ENCODE data around the gene UCN2. TPM values are rescaled to one million over a fixed set of nuclear protein-coding genes. Genes with fewer than 3 reads are reported as not detected.
"Not testable (repeated sequence)": the region's sequence is repeated elsewhere in the genome, so short reads cannot be mapped to it uniquely, and the experiment has no call there.

Gene UCN2
- total RNA-seq, 4 donors from 2014 or later = 0.19 TPM; not detected in 3

DNA sequence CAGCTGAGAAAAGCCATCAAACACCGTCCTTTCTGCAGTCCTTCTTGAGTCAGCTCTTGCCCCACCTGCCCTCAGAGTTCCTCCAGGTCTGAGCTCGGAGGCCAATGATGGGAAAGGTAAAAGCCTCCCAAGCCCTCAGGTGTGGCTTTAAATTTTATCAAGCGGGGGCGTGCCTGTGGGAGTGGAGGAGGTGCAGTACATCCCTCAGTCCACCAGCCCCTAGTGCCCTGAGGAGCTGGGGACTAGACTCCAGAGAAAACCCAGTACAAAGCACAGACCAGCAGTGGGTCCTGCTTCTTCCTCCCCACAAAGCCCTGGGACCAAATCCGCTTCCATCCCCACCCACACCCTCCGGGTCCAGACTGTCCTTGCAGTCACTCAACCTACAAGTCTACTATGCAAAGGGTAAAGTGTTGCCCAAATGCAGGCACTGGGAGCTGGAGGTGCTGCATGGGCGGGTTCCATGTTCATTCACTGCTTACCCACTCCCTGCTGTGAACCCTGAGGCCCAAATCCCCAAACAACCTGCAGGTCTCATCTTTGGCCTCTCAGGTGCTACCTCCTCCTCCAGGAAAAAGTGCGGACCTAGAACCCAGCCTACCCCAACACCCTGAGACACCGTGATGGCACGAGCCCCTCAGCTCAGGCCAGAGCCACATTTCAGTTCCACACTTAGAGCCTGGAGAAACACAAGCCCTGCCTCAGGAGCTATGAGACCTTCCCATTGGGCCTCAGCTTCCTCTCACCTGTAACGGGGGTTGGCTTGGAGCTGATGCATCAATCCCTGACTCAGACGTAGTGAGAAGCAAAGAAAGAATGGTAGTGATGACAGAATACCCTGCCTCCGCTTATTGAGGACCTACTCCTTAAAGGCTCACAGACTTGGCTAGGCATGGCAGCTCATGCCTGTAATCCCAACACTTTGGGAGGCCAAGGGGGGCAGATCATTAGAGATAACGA, 9.4 kb downstream of the UCN2 start:
- Histone ChIP-seq H3K4me1 (peaks cover 0 to 41% (median 6%) of the 10 kb centered on the region in 3 donors), H3K4me3 (no peak overlapping the region), H3K27ac (no peak overlapping the region), H3K9me3 (no peaks in the 10 kb centered on the region), H3K36me3 (peaks cover 0 to 8% of the 10 kb centered on the region in 2 donors), H3K27me3 (no peaks in the 10 kb centered on the region)
- ATAC-seq = no peak
- WGBS, 2 donors (ENCODE audit: low coverage in 1 of 2) = 71 to 92% methylated on average over 2 to 9 of the region's 14 CpGs
- TF ChIP-seq POLR2AphosphoS5 (IDR thresholded peaks at IDR 0.05) = no peak
- no peak for TF ChIP-seq POLR2A (IDR thresholded peaks at IDR 0.05)
- TF ChIP-seq, protein P1, sequence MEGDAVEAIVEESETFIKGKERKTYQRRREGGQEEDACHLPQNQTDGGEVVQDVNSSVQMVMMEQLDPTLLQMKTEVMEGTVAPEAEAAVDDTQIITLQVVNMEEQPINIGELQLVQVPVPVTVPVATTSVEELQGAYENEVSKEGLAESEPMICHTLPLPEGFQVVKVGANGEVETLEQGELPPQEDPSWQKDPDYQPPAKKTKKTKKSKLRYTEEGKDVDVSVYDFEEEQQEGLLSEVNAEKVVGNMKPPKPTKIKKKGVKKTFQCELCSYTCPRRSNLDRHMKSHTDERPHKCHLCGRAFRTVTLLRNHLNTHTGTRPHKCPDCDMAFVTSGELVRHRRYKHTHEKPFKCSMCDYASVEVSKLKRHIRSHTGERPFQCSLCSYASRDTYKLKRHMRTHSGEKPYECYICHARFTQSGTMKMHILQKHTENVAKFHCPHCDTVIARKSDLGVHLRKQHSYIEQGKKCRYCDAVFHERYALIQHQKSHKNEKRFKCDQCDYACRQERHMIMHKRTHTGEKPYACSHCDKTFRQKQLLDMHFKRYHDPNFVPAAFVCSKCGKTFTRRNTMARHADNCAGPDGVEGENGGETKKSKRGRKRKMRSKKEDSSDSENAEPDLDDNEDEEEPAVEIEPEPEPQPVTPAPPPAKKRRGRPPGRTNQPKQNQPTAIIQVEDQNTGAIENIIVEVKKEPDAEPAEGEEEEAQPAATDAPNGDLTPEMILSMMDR (IDR thresholded peaks at IDR 0.05) = no peak
- TF ChIP-seq EP300 (IDR thresholded peaks at IDR 0.05) = no peak

DNA sequence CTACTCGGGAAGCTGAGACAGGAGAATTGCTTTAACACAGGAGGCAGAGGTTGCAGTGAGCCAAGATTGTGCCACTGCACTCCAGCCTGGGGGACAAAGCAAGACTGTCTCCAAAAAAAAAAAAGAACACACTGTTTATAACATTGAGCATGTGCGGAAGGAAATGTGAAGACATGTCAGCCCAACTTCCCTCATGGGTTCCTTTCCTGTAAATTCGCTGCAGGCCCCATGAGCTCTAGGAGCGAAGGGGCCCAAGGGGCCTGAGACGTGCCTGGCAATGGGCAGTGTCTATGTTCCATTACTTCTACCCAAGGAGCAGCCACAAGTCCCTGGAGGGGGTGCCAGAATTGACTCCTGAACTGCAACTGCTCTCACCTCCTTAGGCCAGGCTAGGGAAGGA, 10.2 kb downstream of the UCN2 start:
- H3K4me1 ChIP-seq = peaks cover 0 to 41% (median 6%) of the 10 kb centered on the region in 3 donors
- WGBS, 2 donors (ENCODE audit: low coverage in 1 of 2) = 60 to 87% methylated on average over 1 to 5 of the region's 5 CpGs
- no peaks in the 10 kb centered on the region for H3K27me3 ChIP-seq
- no peak for ATAC-seq
- no peak overlapping the region for H3K4me3 ChIP-seq
- no peaks in the 10 kb centered on the region for H3K9me3 ChIP-seq
- no peak overlapping the region for H3K27ac ChIP-seq
- peaks cover 0 to 8% of the 10 kb centered on the region in 2 donors for H3K36me3 ChIP-seq
- TF ChIP-seq, protein P1 (IDR thresholded peaks at IDR 0.05) = no peak
- TF ChIP-seq POLR2A (IDR thresholded peaks at IDR 0.05) (no peak), POLR2AphosphoS5 (IDR thresholded peaks at IDR 0.05) (no peak), EP300 (IDR thresholded peaks at IDR 0.05) (no peak)

DNA sequence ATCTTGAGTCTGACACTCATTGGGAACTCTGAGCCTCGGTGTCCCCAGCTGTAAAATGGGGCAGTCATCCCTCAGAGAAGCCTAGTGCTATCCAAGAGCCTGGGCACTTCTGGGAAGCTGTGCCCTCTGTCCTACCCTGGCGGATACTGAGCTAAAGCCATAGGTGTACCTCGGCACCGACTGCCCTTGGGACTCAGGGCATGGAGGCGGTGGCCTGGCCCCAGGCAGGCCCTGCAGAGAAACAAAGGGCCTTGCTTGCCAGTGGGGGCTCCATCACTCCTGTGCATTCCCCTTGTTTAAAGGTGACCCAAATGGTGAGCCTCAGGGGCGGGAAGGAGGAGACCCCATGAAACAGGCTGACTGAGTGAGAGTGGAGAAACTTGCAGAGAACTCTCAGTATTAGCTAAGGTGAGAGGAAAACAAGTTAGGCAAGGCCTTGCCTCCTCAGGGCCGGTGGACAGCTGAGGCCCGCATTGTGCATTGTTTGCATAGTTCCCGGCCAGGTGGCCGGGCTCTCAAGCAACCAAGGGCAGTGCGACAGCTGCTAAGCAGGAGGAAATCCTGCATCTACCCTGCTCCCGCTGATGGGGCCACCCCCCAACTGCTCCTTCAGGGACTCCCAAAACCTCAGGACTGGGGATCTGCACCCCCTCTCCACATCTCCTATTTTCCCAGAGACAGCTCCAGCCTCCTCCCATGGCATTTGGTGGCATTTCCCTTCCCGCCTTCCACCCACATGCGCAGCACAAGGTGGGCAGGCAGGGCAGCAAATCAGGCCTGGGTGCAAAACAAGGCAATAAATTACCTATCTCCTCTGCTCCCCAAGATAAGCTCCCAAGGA, 11.2 kb downstream of the UCN2 start:
- Histone ChIP-seq H3K36me3 (peaks cover 0 to 17% of the 10 kb centered on the region in 2 donors), H3K27ac (no peak overlapping the region), H3K27me3 (no peaks in the 10 kb centered on the region), H3K9me3 (no peaks in the 10 kb centered on the region), H3K4me1 (peaks cover 0 to 33% (median 3%) of the 10 kb centered on the region in 3 donors), H3K4me3 (no peak overlapping the region)
- 48 to 83% methylated on average over 2 to 4 of the region's 14 CpGs for WGBS, 2 donors (ENCODE audit: low coverage in 1 of 2)
- ATAC-seq = no peak
- TF ChIP-seq, protein P1 (IDR thresholded peaks at IDR 0.05) = no peak
- TF ChIP-seq EP300 (IDR thresholded peaks at IDR 0.05) (no peak), POLR2AphosphoS5 (IDR thresholded peaks at IDR 0.05) (no peak), POLR2A (IDR thresholded peaks at IDR 0.05) (no peak)

DNA sequence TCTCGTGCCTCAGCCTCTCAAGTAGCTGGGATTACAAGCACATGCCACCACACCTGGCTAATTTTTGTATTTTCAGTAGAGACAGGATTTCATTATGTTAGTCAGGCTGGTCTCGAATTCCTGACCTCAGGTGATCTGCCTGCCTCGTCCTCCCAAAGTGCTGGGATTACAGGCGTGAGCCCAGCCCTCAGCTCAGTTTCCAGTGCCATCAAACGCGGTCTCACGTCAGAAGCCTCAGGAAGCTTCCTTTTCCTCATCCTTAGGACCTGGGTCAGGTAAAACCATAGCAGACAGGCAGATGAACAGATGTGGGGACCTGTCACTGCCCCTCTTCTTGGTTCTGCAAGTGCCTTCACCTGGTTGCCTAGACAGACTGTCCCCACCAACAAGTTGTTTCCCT, 11.9 kb downstream of the UCN2 start:
- Histone ChIP-seq H3K4me1 (peaks cover 0 to 29% (median 3%) of the 10 kb centered on the region in 3 donors), H3K36me3 (peaks cover 0 to 24% of the 10 kb centered on the region in 2 donors)
- H3K27me3 ChIP-seq, H3K27ac ChIP-seq, ATAC-seq, H3K4me3 ChIP-seq, H3K9me3 ChIP-seq: not testable (repeated sequence)
- 98% methylated on average over 4 of the region's 7 CpGs; no CpG with 5 or more reads in 1 of the 2 donors for WGBS, 2 donors (ENCODE audit: low coverage in 1 of 2)

All from gastroesophageal sphincter (tissue), 4 donors.